ENCODE results near the gene PSMB10.
"Not testable (repeated sequence)": the region's sequence is repeated elsewhere in the genome, so short reads cannot be mapped to it uniquely, and the experiment has no call there.

Gene PSMB10

DNA sequence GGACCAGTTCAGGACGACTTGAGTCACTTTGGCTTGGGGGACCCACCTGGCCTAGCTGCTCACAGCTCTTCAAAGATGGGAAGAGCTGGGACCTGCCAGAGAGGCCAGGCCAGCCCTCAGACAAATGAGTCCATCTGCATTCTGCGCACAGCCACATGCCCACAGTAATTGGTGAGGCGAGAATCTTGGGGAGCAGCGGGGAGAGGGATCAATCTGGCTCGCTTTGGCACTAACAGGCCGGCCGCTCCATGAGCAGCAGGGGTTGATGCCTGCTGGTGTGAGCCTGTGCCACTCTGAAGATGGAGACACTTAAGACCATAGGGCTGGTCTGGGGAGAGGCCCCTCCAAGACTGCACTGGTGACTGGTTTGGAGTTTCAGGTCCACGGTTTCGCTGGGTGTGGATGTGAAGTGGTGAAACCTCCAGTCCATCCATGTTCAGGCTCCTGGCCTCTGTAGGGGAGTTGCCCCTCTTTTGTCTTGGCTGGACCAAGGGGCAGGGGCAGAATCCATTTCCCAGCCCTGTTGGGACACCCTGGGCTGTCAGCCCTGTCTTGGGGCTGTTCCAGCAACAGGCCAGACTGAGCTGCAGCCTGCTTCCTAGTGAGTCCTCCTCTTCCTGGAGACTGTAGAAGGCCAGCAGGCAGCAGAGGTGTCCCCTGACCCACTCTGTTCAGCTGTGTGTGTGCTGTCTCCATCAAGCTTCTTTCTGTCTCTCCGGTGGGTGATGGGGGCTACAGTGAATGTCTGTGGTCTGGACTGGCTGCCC lies 12.3 kb downstream of the PSMB10 start:
- no peak for DNase-seq (ENCODE audit: low read depth)

DNA sequence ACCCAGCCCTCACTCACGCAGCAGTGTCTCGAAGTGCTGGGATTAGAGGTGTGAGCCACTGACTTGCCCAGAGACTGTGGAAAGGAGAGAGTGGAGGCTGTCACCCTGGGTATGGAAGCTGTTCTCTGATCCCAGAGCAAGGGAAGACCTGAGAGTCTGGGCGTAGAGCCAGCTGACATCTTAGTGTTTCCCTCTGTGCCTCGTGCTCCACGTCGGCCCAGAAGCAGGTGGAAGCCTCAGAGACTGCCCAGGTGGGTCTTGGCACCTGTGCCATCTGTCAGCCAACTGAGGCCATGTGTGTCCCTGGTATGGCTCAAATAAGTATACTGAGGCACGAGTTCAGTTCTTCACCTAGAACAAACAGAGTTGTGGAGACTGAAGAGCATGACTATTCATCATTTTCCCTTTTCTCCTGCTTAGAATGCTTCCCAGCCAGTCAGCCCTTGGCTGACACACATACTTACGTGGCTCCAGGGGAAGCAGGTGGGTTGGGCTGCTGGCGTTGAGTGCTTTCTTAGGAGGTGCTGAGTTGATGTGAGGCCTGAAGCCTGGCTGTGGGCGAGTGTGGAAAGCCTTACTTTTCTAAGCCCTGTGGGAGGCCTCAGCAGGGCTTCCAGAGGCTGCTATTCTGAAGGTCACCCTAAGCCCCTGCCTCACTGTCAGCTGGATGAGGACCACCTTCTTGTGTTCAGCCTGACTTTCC lies 13.1 kb downstream of the PSMB10 start:
- DNase-seq (ENCODE audit: low read depth), result no peak

GRCh38 chr16:67922740-67923139 lies 13.9 kb downstream of the PSMB10 start:
- DNase-seq (ENCODE audit: low read depth), result no peak

GRCh38 chr16:67922221-67922620 lies 14.4 kb downstream of the PSMB10 start:
- no peak for DNase-seq (ENCODE audit: low read depth)

DNA sequence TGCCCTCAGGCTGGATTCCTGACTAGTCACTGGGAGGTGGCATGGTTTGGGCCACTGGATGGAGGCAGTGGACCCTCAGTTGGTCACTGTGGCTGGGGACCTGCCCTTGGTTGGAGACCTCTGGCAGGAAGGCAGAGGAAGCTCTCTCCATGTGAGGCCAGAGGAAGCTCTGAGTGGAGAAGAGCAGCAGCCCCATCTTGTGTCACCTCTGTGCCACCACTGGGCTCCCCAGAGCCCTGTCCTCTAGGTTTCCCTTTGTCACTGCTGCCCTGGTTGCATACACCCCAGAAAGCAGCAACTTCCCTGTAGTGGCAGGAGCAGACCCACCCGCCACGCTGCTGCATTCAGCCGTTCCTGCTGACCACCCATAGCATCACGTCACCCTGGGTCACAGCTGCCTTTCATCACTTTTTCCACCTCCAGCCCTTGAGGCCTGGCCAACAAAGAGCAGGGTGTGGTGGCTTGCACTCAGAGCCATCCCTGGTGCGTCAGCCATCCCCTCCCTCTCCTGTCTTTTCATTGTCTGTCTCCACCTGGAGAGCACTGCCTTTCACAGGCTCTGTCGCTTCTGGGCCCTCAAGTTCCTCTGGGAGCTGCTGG lies 16.9 kb downstream of the PSMB10 start:
- DNase-seq (ENCODE audit: low read depth), result no peak

- DNase-seq (ENCODE audit: low read depth), result peak; percentile 92
Observed at GRCh38 chr16:67917852-67918236, 18.8 kb downstream of the PSMB10 start.

GRCh38 chr16:67917140-67917851 lies 19.4 kb downstream of the PSMB10 start:
- peak; percentile 62 for DNase-seq (ENCODE audit: low read depth)

DNA sequence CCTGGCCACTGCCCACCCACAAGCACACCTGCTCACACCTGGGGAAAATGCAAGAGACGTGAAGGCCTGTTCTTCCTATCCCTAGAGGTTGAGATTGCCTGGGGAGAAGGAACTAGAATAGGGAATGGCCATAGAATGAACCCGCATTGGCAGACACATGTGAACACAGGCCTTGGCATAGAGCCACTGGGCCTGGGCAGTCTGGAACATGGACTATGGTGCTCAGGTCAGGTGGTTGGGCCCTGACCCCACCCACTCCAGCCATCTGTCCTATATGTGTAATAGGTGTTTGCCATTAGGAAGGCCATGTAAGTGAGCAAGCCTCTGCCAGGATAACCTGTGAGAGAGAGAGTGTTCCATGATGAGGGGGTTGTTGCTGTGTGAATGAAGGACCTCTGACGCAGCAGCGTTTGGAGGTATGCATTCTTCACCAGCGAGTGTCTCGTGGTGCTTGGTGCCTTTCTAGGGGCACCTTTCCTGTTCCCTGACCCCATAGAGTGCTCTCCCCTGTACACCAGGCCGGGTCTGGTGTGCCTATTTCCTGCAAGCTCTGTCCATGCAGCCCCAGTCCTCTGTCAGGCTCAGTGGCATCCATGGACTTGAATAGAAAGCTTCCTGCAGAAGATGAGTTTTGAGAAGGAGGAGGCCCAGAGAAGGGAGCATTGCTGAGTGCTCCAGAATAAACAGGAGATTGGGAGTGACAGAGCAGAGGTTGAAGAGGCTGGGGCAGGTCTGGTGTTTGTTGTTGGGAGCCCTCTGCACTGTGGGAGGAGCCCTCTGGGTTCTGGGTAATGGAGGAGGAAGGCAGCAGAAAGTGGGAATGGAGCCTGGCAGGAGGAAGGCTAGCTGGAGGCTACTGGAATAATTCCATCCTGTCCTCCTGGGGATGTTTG lies 20.6 kb downstream of the PSMB10 start:
- peak; percentile 25 for DNase-seq (ENCODE audit: low read depth)

DNA sequence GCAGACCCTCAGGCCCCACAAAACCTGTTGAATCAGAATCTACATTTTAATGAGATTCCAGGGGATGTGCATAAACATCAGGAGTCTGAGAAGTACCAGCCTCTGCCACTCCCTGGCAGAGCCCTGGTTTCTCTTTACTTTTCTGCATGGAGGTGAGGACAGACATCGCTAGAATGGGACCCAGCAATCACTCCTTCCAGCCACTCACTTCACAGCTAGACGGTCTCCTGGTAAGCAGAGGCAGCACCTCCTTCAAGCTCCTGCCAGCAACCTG lies 21.2 kb downstream of the PSMB10 start:
- DNase-seq (ENCODE audit: low read depth), result not testable (repeated sequence)

DNA sequence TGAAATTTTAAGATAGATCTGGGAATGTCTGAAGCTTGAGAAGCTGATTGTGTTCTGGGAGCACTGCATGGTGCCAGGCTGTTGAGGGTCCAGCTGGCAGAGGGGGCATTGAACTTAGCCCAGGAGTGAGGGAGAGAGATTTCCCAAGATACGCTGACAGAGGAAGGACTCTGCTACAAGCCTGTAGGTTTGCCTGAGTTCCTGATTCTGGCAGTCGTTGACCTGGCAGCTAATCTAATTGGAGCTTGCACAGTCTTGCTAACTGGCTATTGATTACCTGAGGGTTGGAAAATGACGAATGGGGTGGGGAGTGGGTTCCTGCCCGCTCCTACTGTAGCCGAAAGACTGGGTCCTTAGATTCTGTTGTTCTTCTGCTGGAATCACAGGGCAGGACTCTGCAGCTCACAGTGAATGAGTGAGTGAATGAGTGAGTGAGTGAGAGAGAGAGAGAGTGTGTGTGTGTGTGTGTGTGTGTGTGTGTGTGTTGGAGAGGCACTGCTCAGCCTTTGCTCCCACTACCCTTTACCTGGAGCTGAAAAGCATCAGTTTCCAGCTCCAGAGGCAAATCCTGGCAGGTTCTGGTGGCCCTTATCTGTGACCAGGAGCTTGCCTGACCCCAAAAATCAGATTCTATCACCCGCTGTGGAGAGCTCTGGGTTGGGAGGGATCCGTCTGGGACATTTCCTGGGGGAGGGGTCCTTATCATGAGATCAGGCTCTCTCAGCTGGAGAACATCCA lies 21.7 kb downstream of the PSMB10 start:
- no peak for DNase-seq (ENCODE audit: low read depth)

- DNase-seq (ENCODE audit: low read depth), result peak; percentile 66
Observed at GRCh38 chr16:67910158-67910557, 26.5 kb downstream of the PSMB10 start.

DNA sequence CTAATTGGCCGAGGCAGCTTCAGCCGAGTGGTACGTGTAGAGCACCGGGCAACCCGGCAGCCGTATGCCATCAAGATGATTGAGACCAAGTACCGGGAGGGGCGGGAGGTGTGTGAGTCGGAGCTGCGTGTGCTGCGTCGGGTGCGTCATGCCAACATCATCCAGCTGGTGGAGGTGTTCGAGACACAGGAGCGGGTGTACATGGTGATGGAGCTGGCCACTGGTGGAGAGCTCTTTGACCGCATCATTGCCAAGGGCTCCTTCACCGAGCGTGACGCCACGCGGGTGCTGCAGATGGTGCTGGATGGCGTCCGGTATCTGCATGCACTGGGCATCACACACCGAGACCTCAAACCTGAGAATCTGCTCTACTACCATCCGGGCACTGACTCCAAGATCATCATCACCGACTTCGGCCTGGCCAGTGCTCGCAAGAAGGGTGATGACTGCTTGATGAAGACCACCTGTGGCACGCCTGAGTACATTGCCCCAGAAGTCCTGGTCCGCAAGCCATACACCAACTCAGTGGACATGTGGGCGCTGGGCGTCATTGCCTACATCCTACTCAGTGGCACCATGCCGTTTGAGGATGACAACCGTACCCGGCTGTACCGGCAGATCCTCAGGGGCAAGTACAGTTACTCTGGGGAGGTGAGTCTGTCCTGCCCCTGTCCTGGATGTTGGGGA lies 27.5 kb downstream of the PSMB10 start:
- no peak for DNase-seq (ENCODE audit: low read depth)

DNA sequence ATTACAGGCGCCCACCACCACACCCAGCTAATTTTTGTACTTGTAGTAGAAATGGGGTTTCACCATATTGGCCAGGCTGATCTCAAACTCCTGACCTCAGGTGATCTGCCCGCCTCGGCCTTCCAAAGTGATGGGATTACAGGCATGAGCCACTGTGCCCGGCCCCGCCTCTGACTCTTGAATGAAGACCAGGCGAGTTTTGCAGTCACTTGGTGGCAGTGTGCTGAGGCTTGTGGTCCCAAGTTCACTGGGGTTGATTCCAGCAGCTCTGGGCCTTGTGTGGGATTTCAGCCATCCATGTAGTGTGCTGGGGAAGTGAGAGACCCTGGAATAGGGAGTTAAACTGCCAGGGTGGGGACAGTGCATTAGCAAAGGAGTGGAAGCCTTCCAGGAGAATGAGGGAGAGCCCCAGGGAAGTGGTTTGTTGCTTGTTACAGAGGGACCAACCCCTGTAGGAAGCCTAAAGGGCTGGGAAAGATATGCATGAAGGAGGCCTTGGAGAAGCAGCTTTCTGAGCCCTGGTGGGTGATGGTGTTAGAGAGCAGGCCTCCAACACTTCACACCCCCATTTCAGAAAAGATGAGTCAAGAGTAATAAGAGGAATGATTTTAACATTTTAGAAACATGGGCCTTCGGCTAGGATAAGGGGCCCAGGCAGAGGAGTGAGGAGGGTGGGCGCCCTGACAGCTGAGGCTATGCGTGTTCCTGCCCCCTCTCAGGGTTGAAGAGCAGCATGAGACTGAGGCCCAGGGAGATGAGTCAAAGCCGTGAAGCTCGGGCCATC lies 29.1 kb downstream of the PSMB10 start:
- DNase-seq (ENCODE audit: low read depth), result no peak

DNA sequence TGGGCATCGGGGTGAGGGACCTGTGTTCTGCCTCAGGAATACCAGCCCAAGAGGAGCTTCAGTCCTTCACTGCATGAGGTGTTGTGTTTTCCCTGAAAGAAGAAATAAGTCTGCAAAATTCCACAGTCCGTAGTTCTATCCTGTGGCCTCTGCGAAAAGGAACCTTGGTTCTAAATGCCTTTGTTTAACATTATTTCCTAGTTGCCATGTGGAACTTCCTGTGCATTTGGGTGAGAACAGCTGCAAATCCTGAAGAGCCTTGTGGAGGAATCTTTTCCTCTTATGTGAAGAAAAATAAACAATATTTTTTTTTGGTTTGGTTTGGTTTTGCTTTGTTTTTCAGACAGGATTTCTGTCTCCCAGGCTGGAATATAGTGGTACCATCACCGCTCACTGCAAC lies 33.8 kb downstream of the PSMB10 start:
- DNase-seq (ENCODE audit: low read depth), result no peak

DNA sequence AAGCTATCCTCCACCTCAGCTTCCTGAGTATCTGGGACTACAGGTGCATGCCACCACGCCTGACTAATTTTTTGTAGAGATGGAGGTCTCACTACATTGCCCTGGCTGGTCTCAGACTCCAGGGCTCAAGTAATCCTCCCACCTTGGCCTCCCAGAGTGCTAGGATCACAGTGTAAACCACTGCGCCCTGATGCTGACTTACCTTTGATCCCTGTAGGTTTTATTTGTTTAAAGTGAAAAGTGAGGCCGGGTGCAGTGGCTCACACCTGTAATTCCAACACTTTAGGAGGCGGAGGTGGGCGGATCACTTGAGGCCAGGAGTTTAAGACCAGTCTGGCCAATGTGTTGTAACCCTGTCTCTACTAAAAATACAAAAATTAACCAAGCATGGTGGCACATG lies 34.9 kb downstream of the PSMB10 start:
- DNase-seq (ENCODE audit: low read depth), result no peak

GRCh38 chr16:67897231-67897630 lies 39.4 kb downstream of the PSMB10 start:
- peak; percentile 6 for DNase-seq (ENCODE audit: low read depth)

GRCh38 chr16:67893743-67894399 lies 42.8 kb downstream of the PSMB10 start:
- DNase-seq (ENCODE audit: low read depth), result peak; percentile 23

DNA sequence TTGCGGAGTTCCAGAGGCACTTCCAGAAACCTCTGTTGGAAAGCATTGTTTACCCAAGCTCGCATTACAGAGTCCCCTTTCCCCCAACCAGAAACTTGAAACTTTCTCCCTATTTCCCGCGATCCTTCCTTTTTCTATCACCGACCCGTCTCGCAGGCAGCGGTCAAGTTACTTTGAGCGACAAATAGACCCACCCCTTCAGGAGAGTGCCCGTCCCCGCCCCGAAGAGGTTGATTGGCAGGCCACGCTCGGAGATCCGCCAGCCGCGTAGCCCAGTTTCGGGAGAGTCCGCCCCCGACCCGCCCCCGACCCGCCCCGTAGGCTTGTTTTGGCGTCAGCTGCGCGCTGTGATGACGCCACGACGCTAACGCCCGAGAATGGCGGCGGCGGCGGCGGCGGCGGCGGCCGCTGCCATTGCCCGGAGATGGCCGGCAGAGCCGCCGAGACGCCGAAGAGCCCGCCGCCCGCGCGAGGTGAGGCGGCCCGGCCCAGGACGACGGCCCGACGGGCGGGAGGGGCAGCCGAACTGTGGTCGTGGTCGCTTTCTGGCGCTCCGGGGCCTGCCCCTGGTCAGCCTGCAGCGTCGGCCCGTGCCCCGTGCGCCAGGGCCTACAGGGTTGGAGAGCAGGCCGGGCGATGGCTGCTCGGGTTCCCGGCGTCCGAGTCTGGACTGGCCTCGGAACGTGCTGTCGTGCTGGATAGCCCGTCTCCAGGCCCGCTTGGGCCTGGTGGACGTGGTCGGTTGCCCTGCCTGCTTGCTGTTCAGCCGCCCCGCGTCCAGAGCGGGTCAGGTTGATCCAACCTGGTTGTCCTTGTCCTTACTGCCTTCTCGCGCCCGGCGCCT lies 43.5 kb downstream of the PSMB10 start, which contains the start of gene PSKH1:
PSKH1 (plus strand) TSS at position 356 of the 844 bp plus-strand sequence. CDS start 15,496 bp downstream, outside the sequence.
- DNase-seq (ENCODE audit: low read depth), result peak; percentile 96

Measured in EH (cell line).